COLO668 (cell line): ENCODE results near the gene PCK2.
A peak's percentile ranks its signal among the peaks of the same experiment; 100 is the strongest.
"Not testable (repeated sequence)": the region's sequence is repeated elsewhere in the genome, so short reads cannot be mapped to it uniquely, and the experiment has no call there.

Experiments used
- DNase-seq: peaks from one replicate; lab custom pipeline; 2025; ENCODE audit not compliant: unreplicated experiment; lab: John Stamatoyannopoulos, UW

PCK2 gene

GRCh38 chr14:24093901-24094840 is at the start of gene PCK2:
PCK2 (plus strand) TSS chr14:24094311; CDS start chr14:24094406, 95 bp downstream.
- DNase-seq = peak; percentile 91

- not testable (repeated sequence) for DNase-seq
Measured at GRCh38 chr14:24049002-24049401, 45.1 kb upstream of the PCK2 start.

GRCh38 chr14:24050753-24051152 is 43.4 kb upstream of the PCK2 start:
- not testable (repeated sequence) for DNase-seq

GRCh38 chr14:24051176-24051788 is 42.8 kb upstream of the PCK2 start:
- no peak for DNase-seq

GRCh38 chr14:24051789-24052655 is 42.1 kb upstream of the PCK2 start, which contains the start of gene CARMIL3:
CARMIL3 (plus strand) TSS chr14:24052009; CDS start chr14:24052154, 145 bp downstream.
- peak; percentile 92 for DNase-seq

- DNase-seq = no peak
Measured at GRCh38 chr14:24052656-24053547, 41.2 kb upstream of the PCK2 start.

GRCh38 chr14:24053548-24054323 is 40.4 kb upstream of the PCK2 start:
- DNase-seq = no peak

- DNase-seq = no peak
Measured at GRCh38 chr14:24054324-24054641, 39.8 kb upstream of the PCK2 start.

- no peak for DNase-seq
Measured at GRCh38 chr14:24054646-24055045, 39.5 kb upstream of the PCK2 start.

GRCh38 chr14:24055971-24056799 is 37.9 kb upstream of the PCK2 start:
- DNase-seq = no peak

GRCh38 chr14:24056800-24057184 is 37.3 kb upstream of the PCK2 start:
- DNase-seq = no peak

- no peak for DNase-seq
Measured at GRCh38 chr14:24057271-24057670, 36.8 kb upstream of the PCK2 start.

- no peak for DNase-seq
Measured at GRCh38 chr14:24057867-24058259, 36.2 kb upstream of the PCK2 start.

- peak; percentile 72 for DNase-seq
Measured at GRCh38 chr14:24058260-24058950, 35.7 kb upstream of the PCK2 start.

- DNase-seq = no peak
Measured at GRCh38 chr14:24058951-24059475, 35.1 kb upstream of the PCK2 start.

GRCh38 chr14:24059841-24060388 is 34.2 kb upstream of the PCK2 start:
- DNase-seq = no peak

- DNase-seq = no peak
Measured at GRCh38 chr14:24060443-24060842, 33.7 kb upstream of the PCK2 start.
